OCI-LY7 (cell line): ENCODE measurements around the gene NOTCH3.

Experiments
- CTCF ChIP-seq: fragments of 200-600 bp; sonication (generic); conservative IDR thresholded peaks from 2 replicates; pipeline ENCODE4 v1.5.1; 2014; ENCODE audit warnings: mild to moderate bottlenecking, antibody characterized with exemption, low read length, moderate library complexity, mixed read lengths
- EZH2phosphoT487 ChIP-seq: fragments of 200-600 bp; sonication (generic); IDR thresholded peaks from 2 replicates; pipeline ENCODE4 v1.6.1; 2018; ENCODE audit warnings: low read depth, borderline replicate concordance, mild to moderate bottlenecking, mixed run types, antibody characterized with exemption, low read length, moderate library complexity, mixed read lengths

- TF ChIP-seq EZH2phosphoT487 (no peak), CTCF (no peak)
These were observed 82.5 kb downstream of the NOTCH3 start for GRCh38 chr19:15118248-15118647.
